ENCODE data around the gene SLC16A7.

Gene SLC16A7

DNA sequence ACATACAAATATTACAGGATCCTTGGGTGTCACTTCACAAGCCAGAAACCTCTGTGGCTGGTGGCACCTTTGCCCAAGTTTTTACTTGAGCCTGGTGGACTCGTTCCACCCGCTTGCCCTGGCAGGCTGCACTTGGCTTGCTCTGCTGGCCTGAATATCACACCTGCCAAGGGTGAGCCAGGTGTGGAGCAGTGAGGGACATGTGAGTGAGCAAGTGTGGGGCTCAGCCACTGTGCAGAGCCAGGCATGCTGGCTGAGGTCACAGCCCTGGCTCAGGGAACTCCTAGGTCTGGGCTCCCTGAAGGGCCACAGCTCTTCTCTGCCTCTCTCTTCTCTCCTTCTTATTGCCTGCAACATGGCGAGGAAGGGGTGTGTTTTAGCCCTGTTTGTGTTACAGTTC, 82.0 kb downstream of the SLC16A7 start:
- H3K4me3 ChIP-seq (ENCODE audit: low read length): no peak overlapping the region
- no peak for DNase-seq (ENCODE audit: low read depth)

GRCh38 chr12:59678759-59679411, 83.1 kb downstream of the SLC16A7 start:
- H3K4me3 ChIP-seq (ENCODE audit: low read length): no peak overlapping the region
- no peak for DNase-seq (ENCODE audit: low read depth)
- no peak for TF ChIP-seq CTCF (IDR thresholded peaks at IDR 0.05; ENCODE audit: insufficient read depth, low read depth, low read length, missing control alignments)

More for the DNA sequence above, 82.0 kb downstream of the SLC16A7 start:
- no peak for TF ChIP-seq CTCF (IDR thresholded peaks at IDR 0.05; ENCODE audit: insufficient read depth, low read depth, low read length, missing control alignments)

DNA sequence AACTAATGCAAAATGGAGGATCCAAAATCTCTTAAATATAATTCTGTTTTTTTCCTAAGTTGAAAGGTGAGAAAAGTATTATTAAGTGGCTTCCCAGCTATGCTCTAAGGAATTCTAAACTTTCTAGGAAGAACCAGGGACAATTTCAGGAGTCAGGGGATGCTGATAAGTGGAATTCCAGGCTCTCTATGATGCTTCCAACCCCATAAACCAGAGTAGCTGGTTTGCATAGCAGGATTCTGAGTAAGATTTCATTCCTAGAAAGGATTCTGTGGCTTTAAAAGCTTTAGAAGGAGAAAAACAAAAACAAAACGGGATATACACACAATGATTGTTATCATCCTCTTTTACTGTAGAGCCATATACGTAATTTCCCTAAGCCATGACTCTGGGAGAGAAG, 93.9 kb downstream of the SLC16A7 start:
- no peak for TF ChIP-seq CTCF (IDR thresholded peaks at IDR 0.05; ENCODE audit: insufficient read depth, low read depth, low read length, missing control alignments)
- peak; percentile 17 for DNase-seq (ENCODE audit: low read depth)
- no peak overlapping the region for H3K4me3 ChIP-seq (ENCODE audit: low read length)

DNA sequence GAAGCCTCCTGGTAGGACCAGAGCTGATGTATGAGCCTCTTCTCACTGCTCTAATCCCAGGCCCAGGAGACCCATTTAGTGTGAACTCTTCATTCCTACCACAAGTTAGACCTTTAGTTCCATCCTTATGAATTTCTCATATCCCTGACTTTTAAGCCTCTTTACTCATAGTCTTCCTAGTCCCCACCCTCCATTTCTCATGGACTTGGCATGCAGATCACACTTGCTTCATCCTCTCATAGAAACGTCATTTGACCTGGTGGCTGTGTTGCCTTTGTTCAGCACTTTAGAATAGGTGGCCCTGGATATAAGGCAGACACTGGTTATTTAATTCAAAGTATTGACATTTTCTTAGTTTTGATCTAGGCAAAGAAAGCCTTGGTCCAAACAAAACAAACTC, 99.5 kb downstream of the SLC16A7 start:
- H3K4me3 ChIP-seq (ENCODE audit: low read length): no peak overlapping the region
- DNase-seq (ENCODE audit: low read depth): peak; percentile 91
- no peak for TF ChIP-seq CTCF (IDR thresholded peaks at IDR 0.05; ENCODE audit: insufficient read depth, low read depth, low read length, missing control alignments)

- no peak for TF ChIP-seq CTCF (IDR thresholded peaks at IDR 0.05; ENCODE audit: insufficient read depth, low read depth, low read length, missing control alignments)
- peak; percentile 89 for DNase-seq (ENCODE audit: low read depth)
- H3K4me3 ChIP-seq (ENCODE audit: low read length): no peak overlapping the region
These were observed 102.8 kb downstream of the SLC16A7 start for GRCh38 chr12:59698600-59698999.

DNA sequence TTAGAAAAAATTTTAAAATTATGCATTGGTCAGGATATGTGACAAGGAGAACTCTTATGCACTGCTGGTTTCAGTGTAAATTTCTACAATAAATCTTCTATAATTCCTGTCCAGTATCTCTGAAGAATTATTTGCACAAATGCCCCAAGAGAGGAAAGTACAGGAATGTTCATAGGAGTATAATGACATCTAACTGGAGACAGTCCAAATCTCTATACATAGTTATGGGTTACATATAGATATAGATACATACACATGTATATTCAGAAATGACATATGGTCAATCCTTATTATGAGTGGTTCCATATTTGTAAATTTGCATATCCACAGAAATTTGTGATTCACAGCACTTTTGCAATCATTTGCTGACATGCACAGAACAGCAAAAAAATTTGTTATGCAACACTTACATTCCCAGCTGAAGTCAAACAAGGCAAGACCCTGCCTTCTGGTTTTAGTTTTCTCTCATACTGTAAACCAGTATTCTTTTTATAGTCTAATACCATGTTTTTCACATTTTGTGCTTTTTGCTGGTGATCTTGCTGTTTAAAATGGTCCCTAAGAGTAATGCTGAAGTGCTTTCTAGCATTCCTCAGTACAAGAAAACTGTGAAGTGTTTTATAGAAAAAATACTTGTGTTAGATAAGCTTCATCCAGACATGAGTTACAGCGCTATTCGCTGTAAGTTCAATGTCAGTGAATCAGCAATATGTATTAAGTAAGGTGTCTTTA, 103.8 kb downstream of the SLC16A7 start:
- peak; percentile 89 for DNase-seq (ENCODE audit: low read depth)
- H3K4me3 ChIP-seq (ENCODE audit: low read length): no peak overlapping the region
- no peak for TF ChIP-seq CTCF (IDR thresholded peaks at IDR 0.05; ENCODE audit: insufficient read depth, low read depth, low read length, missing control alignments)

- no peak for TF ChIP-seq CTCF (IDR thresholded peaks at IDR 0.05; ENCODE audit: insufficient read depth, low read depth, low read length, missing control alignments)
- DNase-seq (ENCODE audit: low read depth): no peak
- no peak overlapping the region for H3K4me3 ChIP-seq (ENCODE audit: low read length)
These were observed 104.3 kb downstream of the SLC16A7 start for GRCh38 chr12:59700153-59700450.
